GM12864 (cell line): Measurements from ENCODE around the gene RNF8.
"Not testable (repeated sequence)": the region's sequence is repeated elsewhere in the genome, so short reads cannot be mapped to it uniquely, and the experiment has no call there.

ENCODE experiments used
- DNase-seq: peaks from one replicate; pipeline ENCODE4 v3.0.0-alpha.2; 2011; ENCODE audit warnings: low read depth
- H3K4me3 ChIP-seq: 2 replicates; pipeline ENCODE4 v1.5.1; 2011; ENCODE audit warnings: mild to moderate bottlenecking, low read depth, low read length, control low read depth
- CTCF ChIP-seq: IDR thresholded peaks from 2 replicates; pipeline ENCODE4 v1.5.1; 2011; ENCODE audit warnings: low read depth, mild to moderate bottlenecking, moderate library complexity, low read length, control low read depth, inconsistent platforms; ENCODE audit errors: missing control alignments

The RNF8 gene

GRCh38 chr6:37353761-37354525, at the start of gene RNF8:
RNF8 (plus strand) TSS chr6:37353983; CDS start chr6:37354165, 182 bp downstream.
- peak; percentile 66 for DNase-seq
- peak within 1 kb of the TSS; percentile 80 for H3K4me3 ChIP-seq
- TF ChIP-seq CTCF: no peak

- no peak overlapping the region for H3K4me3 ChIP-seq
- DNase-seq: no peak
- no peak for TF ChIP-seq CTCF
Measured at GRCh38 chr6:37304766-37305165, 49.0 kb upstream of the RNF8 start.

- H3K4me3 ChIP-seq: no peak overlapping the region
- no peak for TF ChIP-seq CTCF
- DNase-seq: no peak
Measured at GRCh38 chr6:37305841-37306425, 47.9 kb upstream of the RNF8 start.

GRCh38 chr6:37306624-37307222, 47.1 kb upstream of the RNF8 start:
- no peak for TF ChIP-seq CTCF
- no peak overlapping the region for H3K4me3 ChIP-seq
- no peak for DNase-seq

- not testable (repeated sequence) for H3K4me3 ChIP-seq, DNase-seq
Measured at GRCh38 chr6:37307484-37307883, 46.3 kb upstream of the RNF8 start.

- TF ChIP-seq CTCF: no peak
- no peak overlapping the region for H3K4me3 ChIP-seq
- DNase-seq: no peak
Measured at GRCh38 chr6:37308069-37308815, 45.5 kb upstream of the RNF8 start.

GRCh38 chr6:37309046-37309445, 44.7 kb upstream of the RNF8 start:
- no peak for TF ChIP-seq CTCF
- H3K4me3 ChIP-seq: no peak overlapping the region
- DNase-seq: no peak
